KBM-7 (cell line): ENCODE data around the gene SPARC.
"Not testable (repeated sequence)": the region's sequence is repeated elsewhere in the genome, so short reads cannot be mapped to it uniquely, and the experiment has no call there.

ENCODE experiments used
- DNase-seq: peaks from one replicate; pipeline ENCODE4 v3.0.0-alpha.2; 2015
- in situ Hi-C: fragments of 300-500 bp; cut with MboI; formaldehyde crosslinking; loops from 2 replicates; pipeline ENCODE4 v1.14.3; 2020; ENCODE audit warnings: low sequenced_read_pairs, low pct_unique_long_range_greater_than_20kb, mixed read lengths

Gene SPARC

GRCh38 chr5:151686674-151687407 lies at the start of gene SPARC:
Gene SPARC, minus strand, starts transcription at chr5:151686915. Its CDS starts 10,727 bp downstream, at chr5:151676188.
- in situ Hi-C loops: no loop called here
- DNase-seq: peak; percentile 80

- in situ Hi-C loops: no loop called here
Observed at GRCh38 chr5:151735646-151736045, 48.9 kb upstream of the SPARC start.

GRCh38 chr5:151734064-151734408 lies 47.3 kb upstream of the SPARC start:
- in situ Hi-C loops: no loop called here
- DNase-seq: no peak

More at GRCh38 chr5:151735646-151736045, 48.9 kb upstream of the SPARC start:
- DNase-seq: no peak

- DNase-seq: no peak
- in situ Hi-C loops: no loop called here
Observed at GRCh38 chr5:151733358-151734063, 46.8 kb upstream of the SPARC start.

GRCh38 chr5:151730381-151730780 lies 43.7 kb upstream of the SPARC start:
- DNase-seq: no peak
- in situ Hi-C loops: no loop called here

GRCh38 chr5:151729597-151729996 lies 42.9 kb upstream of the SPARC start:
- DNase-seq, in situ Hi-C loops: not testable (repeated sequence)

GRCh38 chr5:151724360-151724759 lies 37.6 kb upstream of the SPARC start:
- no peak for DNase-seq
- in situ Hi-C loops: no loop called here

GRCh38 chr5:151722546-151722945 lies 35.8 kb upstream of the SPARC start:
- in situ Hi-C loops: no loop called here
- DNase-seq: no peak

- no peak for DNase-seq
- in situ Hi-C loops: no loop called here
Observed at GRCh38 chr5:151721812-151722391, 35.2 kb upstream of the SPARC start.

- in situ Hi-C loops: no loop called here
- DNase-seq: no peak
Observed at GRCh38 chr5:151721087-151721646, 34.5 kb upstream of the SPARC start.

- in situ Hi-C loops: no loop called here
- DNase-seq: no peak
Observed at GRCh38 chr5:151720215-151720614, 33.5 kb upstream of the SPARC start.

- in situ Hi-C loops: no loop called here
- DNase-seq: peak; percentile 60
Observed at GRCh38 chr5:151719228-151720000, 32.7 kb upstream of the SPARC start.

- no peak for DNase-seq
- in situ Hi-C loops: no loop called here
Observed at GRCh38 chr5:151718646-151719045, 31.9 kb upstream of the SPARC start.

- in situ Hi-C loops: no loop called here
- no peak for DNase-seq
Observed at GRCh38 chr5:151718153-151718552, 31.4 kb upstream of the SPARC start.

- no peak for DNase-seq
- in situ Hi-C loops: no loop called here
Observed at GRCh38 chr5:151717416-151717815, 30.7 kb upstream of the SPARC start.

GRCh38 chr5:151709109-151709735 lies 22.5 kb upstream of the SPARC start:
- in situ Hi-C loops: no loop called here
- DNase-seq: no peak

GRCh38 chr5:151708126-151708525 lies 21.4 kb upstream of the SPARC start:
- in situ Hi-C loops: no loop called here
- no peak for DNase-seq

- in situ Hi-C loops: no loop called here
Observed at GRCh38 chr5:151707567-151707966, 20.9 kb upstream of the SPARC start.

GRCh38 chr5:151706906-151707305 lies 20.2 kb upstream of the SPARC start:
- DNase-seq: no peak
- in situ Hi-C loops: no loop called here

More at GRCh38 chr5:151707567-151707966, 20.9 kb upstream of the SPARC start:
- no peak for DNase-seq
